HG02870 (cell line): Measurements from ENCODE around the gene KCNIP1.

Experiments used
- ATAC-seq: cut with Tn5 transposase; IDR thresholded peaks from one replicate; pipeline ENCODE4 v1.9.1; 2021; ENCODE audit warnings: mild to moderate bottlenecking, moderate library complexity; ENCODE audit not compliant: unreplicated experiment

Gene KCNIP1

GRCh38 chr5:170638454-170639220 lies 134.8 kb downstream of the KCNIP1 start:
- peak; percentile 70 for ATAC-seq

GRCh38 chr5:170639221-170639925 lies 135.6 kb downstream of the KCNIP1 start:
- no peak for ATAC-seq

- no peak for ATAC-seq
Observed at GRCh38 chr5:170640731-170641588, 137.1 kb downstream of the KCNIP1 start.

GRCh38 chr5:170641589-170642031 lies 137.8 kb downstream of the KCNIP1 start:
- ATAC-seq = no peak

GRCh38 chr5:170642066-170642735 lies 138.4 kb downstream of the KCNIP1 start:
- ATAC-seq = no peak

- no peak for ATAC-seq
Observed at GRCh38 chr5:170642776-170643436, 139.1 kb downstream of the KCNIP1 start.

GRCh38 chr5:170643591-170643990 lies 139.8 kb downstream of the KCNIP1 start:
- no peak for ATAC-seq

- ATAC-seq = no peak
Observed at GRCh38 chr5:170644501-170644900, 140.7 kb downstream of the KCNIP1 start.

GRCh38 chr5:170648541-170648940 lies 144.7 kb downstream of the KCNIP1 start:
- ATAC-seq = no peak

GRCh38 chr5:170650850-170651249 lies 147.0 kb downstream of the KCNIP1 start:
- no peak for ATAC-seq

- ATAC-seq = no peak
Observed at GRCh38 chr5:170651604-170652277, 147.9 kb downstream of the KCNIP1 start.

GRCh38 chr5:170655476-170655875 lies 151.7 kb downstream of the KCNIP1 start:
- no peak for ATAC-seq

- ATAC-seq = no peak
Observed at GRCh38 chr5:170655920-170656319, 152.1 kb downstream of the KCNIP1 start.

GRCh38 chr5:170656346-170656745 lies 152.5 kb downstream of the KCNIP1 start:
- ATAC-seq = no peak

GRCh38 chr5:170660531-170660930 lies 156.7 kb downstream of the KCNIP1 start:
- ATAC-seq = no peak

GRCh38 chr5:170662966-170663365 lies 159.1 kb downstream of the KCNIP1 start:
- no peak for ATAC-seq

GRCh38 chr5:170678811-170679210 lies 175.0 kb downstream of the KCNIP1 start:
- ATAC-seq = no peak

- no peak for ATAC-seq
Observed at GRCh38 chr5:170681013-170681433, 177.2 kb downstream of the KCNIP1 start.

- ATAC-seq = no peak
Observed at GRCh38 chr5:170691657-170692056, 187.8 kb downstream of the KCNIP1 start.

GRCh38 chr5:170693701-170694100 lies 189.9 kb downstream of the KCNIP1 start:
- ATAC-seq = no peak
